Activated CD4-positive, alpha-beta T cell treated with anti-CD3 and anti-CD28 coated beads, Interleukin-2, amount 50 U/mL, for 16 hours (primary cell): ENCODE results near the gene PRR23E.

Experiments used
- DNase-seq: peaks from one replicate; pipeline ENCODE4 v3.0.0-alpha.2; 2020

The PRR23E gene

DNA sequence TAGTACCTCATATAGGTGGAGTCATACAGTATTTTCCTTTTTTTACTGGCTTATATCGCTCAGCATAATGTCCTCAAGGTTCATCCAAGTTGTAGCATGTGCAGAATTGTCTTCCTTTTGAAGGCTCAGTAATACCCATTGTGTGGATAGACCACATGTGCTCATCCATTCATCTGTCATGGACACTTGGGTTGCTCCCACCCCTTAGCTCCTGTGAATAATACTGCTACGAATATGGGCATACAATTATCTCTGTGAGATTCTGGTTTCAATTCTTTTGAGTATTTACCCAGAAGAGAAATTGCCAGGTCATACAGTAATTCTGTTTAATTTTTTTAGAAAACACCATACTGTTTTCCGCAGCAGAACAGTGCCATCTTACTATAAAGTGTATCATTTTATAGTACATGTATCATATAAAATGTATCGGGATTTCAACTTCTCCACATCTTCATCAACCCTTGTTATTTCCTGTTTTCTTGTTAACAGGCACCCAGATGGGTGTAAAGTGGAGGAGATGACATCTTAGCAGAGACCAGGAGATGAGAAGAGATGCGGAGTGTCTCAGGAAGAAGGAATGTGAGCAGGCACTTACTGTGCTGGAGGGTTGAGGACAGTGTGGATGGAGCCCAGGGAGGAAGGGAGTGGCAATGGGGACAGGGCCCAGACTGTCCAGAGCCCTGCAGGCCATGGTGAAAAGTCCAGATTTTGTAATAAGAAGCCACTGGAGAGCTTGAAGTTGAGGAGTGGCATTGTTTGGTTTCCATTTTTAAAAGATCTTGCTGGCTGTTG lies 27.0 kb upstream of the PRR23E start:
- no peak for DNase-seq

DNA sequence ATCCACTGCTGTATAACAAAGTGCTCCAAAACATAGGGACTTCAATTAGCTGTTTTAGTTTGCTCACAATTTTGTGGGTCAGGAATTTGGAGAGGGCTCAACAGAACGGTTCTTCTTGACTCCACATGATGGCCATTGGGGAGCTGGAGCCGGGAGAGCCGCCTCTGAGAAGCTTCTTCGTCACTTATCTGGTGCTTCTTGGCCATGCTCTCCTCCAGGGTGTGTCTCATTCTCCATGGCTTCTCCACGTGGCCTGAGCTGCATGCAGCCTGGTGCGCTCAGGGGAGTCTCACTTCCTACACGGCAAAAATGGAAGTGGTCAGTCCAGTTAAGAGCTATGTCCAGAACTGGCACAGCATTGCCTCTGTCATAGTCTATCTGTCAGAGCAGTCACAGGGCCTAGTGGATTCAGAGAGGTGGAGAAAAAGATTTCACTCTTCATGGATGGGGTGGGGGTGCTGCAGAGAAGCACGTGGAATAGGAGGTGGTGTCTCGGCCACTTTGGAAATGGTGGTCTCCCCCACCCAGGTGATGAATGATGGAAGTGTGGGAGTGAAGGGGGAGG lies 26.3 kb upstream of the PRR23E start:
- DNase-seq, result no peak

DNA sequence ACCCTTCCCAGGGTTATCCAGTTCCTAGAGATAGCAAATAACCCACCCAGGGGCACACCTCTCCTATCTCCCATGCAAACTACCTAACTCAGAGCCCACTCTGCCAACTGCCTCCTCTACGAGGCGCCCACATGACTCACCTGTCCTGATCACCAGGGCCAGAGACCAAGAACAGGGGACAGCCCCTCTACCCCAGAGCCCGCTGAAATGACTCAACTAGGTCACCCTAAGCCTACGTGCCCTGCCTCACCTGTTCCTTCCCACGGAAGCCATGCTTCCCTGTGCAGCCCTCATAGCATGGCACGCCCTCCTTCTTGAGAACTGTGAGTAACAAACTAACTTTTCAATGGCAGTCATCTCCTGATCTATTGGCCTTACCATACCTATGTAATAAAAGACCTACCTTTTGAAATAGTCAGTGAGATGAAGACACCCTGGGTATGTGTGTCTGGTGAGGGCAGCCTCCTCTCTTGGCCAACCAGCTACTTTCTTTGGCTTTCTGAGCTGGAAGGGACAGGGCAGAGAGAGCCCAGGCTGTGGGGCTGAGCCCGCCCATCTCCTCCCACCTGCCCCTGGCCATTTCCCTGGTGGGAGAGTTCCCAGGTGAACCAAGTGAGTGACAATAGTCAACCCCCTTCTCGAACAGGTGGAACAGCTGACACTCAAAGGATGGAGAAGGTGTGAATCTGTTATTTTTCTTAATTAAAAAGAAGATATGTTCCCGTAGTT lies 25.5 kb upstream of the PRR23E start:
- no peak for DNase-seq

DNA sequence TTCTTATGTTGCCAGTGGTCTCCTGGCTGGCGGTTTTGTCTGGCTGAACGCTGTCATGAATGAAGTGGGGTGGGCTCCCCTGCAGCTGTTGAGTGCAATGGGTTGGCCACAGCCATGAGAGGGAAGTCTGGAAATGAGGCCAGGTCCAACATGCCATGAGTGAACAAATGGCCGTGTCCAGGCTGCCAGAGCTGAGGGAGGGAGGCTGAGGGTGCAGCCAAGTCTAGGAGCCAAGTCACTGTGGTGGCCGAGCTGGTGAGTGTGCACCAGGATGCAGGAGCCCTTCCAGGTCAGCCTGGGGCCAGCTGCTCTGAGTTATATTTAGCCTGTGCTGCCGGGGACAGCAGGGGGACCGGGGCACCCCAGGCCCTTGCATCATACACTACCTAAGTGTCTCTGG lies 24.7 kb upstream of the PRR23E start:
- no peak for DNase-seq

DNA sequence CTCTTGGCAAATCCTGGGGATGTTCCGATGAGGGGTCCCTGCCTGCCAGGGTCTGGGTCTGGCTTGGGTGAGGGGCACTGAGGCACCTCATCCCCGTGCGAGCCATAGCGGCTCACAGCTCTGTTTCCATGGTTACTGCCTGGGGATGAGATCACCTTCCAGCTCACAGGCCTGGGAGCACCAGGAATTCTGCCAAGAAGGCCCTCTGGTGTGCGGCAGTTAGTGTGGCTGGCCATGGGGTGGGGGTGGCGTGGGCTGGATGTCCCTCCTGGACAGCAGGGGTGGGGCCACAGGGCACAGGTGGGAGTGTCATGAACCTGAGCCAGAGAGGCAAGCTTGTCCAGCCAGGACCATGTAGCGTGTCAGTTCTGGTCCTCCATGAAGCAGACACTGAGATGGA lies 22.1 kb upstream of the PRR23E start:
- no peak for DNase-seq

DNA sequence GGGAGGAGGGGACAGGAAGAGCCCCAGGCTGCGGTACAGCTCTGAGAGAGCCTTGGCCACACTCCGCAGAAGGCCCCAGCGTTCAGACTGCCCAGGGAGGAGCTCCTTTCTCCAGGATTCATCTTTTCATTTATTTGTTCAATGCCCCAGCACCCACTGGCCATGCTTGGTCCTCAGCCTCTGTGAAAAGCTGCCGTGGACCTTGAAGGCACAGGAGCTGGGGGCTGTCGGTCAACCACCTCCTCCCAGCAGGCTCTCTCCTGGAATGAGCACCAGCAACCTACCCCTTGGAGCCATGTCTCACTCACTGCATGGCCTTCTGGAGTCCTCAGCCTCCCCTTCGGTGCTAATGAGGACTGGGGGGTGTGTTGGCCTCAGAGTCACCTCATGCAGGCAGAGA lies 21.6 kb upstream of the PRR23E start:
- no peak for DNase-seq

DNA sequence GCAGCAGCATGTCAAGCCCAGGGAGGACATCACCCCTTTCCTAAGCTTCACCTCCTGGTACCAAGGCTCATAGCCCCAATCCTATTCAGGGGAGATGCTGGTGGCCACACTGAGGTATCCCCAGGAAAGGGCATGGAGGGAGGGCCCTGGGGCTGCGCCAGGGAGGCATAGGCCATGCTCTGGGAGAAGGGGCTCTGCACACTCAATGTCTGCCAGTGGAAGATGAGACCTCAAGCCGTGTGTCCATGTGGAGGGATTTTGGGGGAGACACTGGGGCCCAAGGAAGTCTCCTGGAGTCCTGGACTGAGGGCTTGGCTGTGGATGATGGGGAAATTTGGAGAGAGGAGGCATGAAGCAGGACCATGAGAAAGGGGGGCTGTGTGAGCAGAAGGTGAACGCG lies 21.2 kb upstream of the PRR23E start:
- DNase-seq, result no peak

DNA sequence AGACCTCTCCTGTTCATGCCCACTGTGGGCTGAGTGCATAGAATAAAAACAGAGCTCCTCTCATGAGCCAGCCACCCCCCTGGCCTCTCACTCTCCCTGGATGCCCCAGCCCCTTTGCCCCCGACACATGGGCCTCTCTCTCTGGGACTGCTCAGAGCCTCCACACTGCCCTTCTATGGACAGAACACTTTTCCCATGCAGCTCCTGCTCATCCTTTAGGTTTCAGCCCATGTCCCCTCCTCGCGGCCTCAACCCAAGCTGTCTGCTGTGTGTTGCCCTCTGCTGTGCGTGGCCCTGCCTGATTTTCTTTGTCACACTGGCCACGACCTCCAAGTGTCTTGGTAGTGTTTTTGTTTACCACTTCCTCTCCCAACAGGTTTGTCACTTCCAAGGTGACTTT lies 20.7 kb upstream of the PRR23E start:
- DNase-seq, result no peak

DNA sequence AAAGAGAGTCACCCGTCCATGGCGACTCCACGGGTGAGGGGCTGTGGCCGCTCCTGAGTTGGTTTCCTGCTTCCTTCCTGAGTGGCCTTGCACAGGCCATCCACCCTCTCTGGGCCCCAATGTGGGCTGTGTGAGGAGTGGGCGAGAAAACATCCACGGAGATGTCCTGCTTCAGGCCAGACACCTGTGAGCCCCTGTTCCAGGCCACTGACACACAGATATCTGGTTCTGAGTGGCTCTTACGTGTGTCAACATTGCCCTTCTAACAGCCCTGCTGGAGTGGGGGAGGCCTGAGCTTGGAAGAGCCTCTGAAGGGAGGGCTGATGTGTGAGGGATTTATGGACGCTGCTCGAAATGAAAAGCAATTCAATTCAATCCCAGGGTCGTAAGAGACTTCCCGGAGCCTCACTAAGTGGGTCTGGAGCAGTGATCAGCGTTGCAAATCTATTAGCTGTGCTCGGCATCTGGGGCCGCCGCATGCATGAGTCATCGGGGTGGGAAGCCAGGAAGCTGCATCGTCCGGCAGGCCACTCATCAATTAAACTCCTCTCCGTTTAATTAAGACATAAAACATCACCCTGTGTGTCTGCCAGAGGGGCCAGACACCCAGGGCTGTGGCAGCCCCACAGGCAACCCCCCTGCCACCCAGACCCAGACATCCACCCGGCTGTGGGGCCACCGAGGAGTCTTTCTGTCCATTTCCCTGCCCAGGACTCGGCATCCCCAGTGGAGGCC lies 20.0 kb upstream of the PRR23E start:
- DNase-seq, result no peak

DNA sequence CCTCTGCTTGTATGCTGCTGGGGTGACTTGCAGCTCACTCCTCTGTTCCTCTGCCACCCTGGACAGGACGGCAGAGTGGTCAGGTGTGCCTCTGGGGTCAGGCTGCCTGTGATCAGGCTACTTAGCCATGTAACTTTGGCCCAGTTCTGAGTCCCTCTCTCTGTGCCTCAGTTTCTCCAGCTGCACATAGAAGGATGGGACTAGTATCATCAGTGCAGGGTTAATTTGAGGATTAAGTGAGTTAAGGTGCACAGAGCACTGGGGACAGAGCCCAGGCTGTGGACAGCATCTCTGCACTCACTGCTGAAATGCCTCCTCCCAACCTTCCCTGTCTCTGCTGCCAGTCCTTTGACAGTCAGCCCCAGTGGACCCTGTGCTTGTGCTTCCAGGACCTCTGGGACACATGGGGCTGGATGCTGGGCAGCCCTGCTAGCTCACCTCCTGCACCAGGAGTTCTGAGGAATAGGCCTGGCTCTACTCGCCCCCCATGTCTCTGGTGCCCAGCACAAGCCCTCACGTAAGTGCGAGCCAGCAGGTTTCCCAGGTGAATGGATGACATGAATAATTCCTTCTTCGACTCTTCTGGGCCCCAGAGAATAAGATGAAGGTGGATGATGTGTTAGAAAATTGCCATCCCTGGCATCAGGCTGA lies 19.3 kb upstream of the PRR23E start:
- no peak for DNase-seq

DNA sequence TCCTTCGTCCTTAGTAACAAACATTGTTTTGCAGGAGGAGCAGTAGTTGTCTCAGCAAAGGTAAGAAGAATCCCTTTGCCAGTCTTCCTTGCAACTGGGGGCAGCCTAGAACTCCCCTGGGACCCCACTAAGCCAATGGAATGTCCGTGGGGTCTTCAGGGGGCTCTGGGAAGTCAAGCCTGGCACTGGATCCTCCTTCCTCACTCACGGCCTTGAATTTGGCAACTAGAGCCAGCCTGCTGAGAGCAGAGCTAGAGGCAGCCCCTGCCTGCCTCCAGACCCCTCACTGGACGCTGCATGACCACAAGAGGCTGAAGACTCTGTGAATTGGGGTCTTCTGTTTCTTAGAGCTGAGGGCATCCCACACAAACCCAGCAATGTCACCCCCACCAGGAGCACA lies 18.6 kb upstream of the PRR23E start:
- DNase-seq, result no peak

DNA sequence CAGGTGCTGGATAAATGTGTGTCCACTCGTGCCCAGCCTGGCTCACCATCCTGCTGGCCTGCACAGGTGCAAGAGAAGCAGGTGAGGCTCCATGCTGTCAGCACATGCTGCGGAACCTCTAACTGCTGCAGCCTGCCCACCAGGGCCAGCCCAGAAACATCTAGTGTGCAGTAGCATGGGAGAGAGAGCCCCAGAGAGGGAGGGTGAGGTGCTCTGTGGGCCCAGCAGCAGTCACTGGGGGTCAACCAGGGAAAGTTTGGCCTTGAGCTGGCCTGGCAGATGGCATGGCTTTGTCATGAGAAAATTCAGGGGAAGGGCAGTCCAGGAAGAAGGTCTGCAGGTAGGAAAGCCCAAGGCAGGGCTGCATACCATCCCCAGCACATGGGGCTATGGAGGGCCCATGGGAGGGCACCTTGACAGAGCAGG lies 18.2 kb upstream of the PRR23E start:
- DNase-seq, result no peak

DNA sequence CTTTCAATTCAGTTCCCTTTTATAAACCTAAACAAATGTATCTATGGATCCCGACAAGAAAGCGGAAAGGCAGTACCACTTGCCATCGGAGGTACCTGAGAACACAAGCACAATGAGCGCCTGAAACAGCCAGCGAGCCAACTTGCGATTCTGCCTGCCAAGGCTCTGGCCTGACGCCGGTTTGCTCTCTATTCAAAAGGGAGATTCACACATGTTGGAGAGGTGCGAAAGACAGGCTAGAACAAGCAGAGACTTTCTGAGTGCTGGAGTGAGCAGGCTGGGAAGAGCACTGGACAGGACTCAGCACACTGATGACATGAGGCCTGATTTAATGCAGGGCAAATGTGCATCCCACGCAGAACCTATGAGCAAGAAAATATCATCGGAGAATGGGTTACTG lies 17.7 kb upstream of the PRR23E start:
- DNase-seq, result no peak

DNA sequence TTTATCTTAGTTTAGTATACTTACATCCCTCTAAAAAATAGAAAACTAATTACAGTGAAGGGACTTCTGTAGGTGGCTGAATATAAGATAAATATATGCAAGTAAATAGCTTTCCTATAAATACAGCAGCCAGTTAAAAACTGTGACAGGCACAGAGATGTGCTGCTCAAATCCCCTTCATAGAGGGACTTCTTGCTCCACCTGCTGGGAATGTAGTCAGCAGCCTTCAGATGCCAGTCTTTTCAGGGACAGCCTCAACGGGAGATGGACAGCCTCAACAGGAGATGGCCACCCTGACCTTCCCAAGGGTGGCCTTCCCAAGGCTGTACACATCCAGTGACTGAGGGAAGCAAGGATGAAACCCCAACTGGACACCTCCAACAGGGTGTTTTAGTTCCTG lies 15.7 kb upstream of the PRR23E start:
- DNase-seq, result no peak

DNA sequence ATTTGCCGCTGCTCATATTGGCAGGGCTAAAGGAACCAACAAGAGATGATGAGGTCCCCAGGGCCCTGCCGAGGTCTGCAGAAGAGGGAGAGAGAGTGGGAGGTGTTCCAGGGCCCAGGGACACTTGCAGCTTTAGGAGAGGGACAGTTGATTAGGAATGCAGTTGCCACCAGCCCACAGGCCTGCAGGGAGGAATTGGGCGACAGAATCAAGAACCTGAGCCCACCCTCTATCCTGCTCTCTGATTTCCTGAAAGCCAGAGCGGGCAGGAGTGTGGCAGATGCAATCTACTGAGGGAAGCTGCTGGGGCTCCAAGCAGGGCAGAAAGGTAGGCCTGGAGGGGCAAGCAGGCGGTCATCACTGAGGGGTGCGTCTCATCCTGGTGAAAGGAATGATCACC lies 12.1 kb upstream of the PRR23E start:
- DNase-seq, result no peak

DNA sequence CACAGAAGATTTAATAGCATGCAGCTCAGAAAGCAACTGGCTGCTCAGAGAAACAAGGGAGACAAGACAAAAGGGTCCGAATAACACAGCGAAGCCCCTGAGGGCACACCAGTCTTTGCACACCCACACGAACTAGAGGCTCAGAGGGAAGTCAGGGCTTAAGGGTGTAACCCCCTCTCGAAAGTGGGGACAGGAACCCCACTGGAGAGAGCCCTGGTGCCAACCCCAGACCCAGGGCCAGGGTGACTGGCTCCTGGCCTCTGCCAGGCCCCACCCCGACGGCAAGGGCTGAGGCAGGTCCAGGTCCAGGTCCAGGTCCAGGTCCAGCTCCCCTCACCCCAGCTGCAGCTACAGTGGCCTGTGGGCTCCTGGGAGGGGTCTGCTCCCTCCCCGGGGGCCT lies 10.5 kb upstream of the PRR23E start:
- DNase-seq, result no peak

DNA sequence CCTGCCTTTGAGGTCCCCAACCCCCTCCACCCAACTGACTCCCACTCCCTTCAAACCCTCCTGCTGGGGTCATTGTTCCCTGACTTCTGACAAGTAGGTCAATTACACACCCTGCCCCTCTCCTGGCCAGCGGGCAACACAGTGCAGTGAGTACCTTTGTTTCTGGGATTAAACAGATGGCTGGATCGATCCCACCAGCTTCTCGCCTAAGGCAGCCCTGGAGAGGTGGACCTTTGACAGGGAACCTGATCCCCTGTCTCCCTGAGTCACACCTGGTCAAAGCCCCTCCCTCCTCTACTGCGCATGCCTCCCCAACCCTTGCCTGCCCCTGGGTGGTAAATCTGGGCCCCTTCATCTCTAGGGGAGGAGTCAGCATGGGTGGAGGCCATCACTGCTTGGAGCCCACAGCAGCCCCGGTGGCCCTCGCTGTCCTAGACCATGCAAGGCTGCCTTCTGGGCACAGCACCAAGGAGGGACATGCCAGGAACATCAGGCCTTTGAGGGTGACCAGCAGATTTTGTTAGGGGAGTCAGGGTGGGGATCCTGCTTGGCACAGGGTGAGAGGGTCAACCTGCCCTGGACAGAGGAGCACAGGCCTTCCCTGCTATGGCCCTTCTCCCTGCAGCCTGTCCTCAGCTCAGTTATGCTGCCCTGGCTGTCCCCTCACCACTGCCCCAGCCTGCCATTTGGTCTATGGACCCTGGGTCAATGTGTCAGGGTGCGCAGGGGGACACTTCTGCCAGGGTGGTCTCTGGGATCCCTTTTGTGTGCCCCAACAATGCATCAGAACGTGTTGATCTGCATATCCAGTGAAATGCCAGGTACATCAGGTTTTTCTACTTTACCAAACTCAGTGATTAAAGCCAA lies 9.8 kb upstream of the PRR23E start:
- DNase-seq, result no peak

DNA sequence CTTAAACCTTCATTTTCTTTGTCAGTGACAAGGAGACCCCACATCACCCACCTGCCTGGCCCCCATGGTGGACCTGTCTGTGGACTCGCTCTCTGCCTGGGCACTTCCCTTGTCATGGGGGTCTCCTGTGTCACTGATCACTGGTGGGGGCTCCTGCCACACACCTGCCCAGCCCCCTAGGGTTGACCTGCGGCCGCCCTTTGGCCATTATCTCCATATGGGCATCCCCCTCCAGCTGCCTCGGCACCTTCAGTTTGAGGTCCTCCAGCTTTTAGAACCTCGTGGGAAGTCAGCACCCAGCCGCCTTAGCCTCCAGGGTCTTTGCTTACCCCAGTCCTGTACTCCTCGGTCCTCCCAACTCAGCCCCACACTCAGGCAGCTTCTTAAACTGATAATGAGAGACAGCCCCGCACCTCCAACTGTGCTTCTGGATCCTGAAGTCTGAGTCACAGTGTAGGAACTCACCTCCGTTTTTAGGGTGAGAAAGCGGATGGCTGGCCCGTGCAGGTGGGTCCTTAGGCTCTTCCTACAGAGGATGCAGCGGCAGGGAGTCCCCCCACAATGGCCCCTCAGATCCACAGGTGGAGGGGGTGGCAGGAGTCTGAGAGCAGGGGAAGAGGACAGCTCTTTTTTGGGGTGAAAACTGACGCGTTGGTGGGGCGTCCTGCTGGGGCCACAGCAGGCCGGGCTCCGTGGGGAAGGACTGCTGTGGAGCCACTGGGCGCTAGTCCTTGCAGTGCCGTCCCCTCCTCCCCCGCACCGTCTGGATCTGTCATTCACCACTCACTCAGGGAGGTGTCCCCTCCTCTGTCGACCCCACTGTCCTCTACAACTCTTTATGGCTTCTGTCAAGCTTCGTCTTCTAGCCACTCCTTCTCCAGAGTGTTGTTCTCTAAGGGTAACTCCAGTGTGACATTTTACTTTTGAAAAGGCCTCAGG lies 8.7 kb upstream of the PRR23E start:
- no peak for DNase-seq

DNA sequence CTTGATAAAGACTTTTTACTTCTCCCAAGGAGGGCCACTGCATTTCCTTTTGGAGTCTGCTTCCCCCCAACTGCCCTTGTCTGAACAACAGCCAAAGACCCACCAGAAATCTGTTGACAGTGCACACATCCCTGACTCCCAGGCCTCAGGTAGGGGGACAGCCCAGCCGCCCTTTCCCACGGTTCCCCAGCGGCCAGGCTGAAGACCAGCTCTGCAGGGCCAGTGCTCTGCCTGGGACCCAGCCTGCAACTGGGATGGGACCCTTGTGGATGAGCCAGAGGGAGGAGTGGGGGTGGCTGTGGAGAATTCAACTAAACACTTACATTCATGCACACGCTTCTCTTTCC lies 8.1 kb upstream of the PRR23E start:
- DNase-seq, result no peak

DNA sequence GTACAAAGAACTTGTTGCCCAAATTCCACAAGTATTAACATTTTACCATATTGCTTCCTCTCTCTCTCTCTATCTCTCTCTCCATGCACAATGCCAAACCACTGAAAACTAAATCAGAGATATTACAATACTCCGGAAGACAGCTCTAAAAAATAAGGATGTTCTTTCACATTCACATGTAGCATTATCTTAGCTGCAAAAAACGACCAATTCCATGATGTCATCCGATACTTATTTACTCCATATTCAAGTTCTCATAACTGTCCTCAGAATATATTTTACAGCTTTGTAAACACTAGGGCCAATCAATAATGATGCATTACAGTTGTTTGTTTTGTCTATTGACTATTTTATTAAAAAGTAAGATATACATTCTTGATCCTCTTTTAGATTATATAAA lies 7.7 kb upstream of the PRR23E start:
- no peak for DNase-seq
